ENCODE data around the gene ARHGEF28.

Gene ARHGEF28

DNA sequence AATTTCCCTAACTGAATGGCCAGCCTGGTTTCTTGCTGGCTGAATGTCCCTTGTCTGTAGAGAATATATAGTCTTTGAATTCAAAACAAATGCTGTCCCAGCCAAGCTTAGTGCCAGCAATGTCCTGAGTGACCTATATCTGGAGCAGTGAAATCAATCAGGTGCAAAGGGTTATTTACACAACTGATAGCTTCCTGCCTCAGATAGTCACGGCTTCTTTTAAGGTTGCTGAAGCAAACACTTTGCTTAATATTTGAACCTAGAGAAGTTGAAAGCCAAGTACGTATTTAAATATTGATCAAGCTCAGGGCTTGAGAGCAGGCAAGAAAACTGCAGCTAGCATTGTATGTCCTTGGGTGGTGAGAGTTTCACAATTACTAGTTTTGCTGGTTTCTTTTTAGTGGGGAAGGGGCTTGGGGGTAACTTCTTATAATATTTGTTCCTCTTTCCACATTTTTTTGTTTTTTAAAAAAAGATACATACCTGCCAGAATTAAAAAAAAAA is 2.0 kb upstream of the ARHGEF28 start:
- DNase-seq: no peak

DNA sequence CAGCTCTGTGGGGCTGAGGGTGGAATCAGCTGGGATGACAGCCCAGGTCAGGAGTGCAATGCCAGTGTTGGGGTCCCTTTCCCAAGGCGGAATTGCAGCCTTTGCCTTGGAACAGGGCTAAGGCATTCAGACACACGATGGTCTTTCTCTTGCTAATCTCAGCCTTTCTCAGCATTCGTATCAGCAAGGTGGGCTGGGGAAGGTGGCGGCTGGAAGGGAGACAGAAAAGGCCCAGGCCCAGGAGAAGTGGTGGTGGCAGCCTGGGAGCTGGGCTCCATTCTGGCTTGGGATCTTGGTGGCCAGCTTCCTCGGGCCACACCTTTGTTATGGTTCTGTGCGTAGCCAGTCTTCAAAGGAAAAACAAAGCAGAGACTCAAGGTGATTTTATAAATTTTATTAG is 1.1 kb upstream of the ARHGEF28 start:
- no peak for DNase-seq

DNA sequence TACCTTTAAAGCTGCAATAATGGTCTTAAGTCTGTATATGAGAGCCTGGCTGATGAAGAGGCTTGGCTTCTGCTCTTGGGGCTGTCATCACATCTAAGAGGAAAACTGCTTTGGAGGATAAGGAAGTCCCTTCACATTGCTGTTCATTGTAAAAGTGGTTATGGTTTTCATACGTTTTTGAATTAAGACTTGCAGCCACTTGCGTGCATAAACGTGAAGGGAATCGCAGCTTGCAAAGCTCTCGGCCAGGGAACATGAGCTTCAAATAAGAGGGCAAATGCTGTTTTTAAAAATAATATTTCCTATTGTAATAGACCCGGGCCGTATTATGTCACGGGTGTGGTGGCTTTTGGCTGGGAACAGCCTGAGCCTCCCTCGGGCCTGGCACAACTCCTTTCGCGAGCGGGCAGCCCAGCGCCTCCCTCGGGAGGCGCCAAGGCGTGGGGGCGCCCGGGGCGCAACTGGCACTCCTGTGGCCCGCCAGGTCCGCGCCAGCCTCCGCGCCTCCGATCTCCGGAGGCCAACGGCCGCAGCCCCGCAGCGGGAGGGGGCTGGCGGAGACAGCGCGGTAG is 538 bp upstream of the ARHGEF28 start:
- DNase-seq: no peak

DNA sequence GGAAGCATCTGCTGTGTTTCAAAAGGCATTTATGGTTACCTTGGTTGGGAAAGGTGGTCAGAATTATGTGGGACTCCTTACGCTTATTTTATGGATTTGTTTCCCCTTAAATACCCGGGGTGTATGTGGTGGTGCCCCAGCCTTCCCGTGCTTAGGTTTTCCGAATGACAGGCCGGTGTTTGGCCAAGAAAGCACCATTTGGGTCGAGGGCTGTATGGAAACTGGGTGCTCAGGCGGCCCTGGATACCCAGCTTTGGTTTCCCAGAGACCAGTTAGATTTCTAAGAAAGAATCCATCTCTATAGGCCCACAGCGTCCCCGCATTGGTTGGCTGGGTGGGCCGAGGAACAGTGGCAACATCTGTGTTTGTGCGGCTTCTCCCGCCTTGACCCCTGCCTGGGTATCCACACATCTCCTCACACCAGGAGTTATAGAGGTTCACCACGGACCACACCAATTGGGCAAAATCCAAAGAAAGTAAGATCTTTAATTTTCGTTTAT is 868 bp downstream of the ARHGEF28 start:
- no peak for DNase-seq

DNA sequence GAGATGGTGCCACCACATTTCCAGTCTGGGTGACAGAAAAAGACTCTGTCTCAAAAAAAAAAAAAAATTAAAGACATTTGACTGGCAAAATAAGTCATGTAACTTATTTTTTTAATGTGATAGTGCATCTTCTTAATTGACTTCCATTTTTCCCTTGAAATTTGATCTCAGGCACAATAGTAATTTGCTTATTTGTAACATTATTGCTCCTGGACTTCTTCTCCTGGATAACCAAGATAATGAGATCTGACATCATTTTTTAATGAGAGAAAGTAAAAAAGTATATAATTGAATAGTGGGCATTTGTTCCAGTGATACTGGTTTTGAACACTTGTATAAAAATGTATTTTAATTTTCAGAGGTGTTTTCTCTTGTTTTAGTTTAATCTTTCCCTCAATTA is 3.5 kb downstream of the ARHGEF28 start:
- no peak for DNase-seq

DNA sequence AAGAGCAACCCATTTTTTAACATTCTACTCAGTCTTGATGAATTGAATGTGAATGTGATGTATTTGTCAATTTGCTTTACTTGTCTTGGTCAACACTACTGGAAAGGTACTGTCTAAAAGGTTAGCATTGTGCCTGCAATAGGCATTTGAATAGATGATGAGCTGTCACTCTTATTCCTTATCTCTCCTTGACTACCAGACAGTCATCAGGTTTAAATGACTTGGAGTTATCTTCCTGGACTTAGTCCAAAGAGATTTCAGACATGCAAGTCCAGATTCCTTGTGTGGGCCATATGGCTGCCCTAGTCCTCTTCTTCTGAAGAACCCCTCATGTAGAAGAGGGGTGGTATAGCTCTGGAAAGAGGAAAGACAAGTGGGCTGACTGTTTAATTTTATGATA is 4.8 kb downstream of the ARHGEF28 start:
- DNase-seq: no peak

DNA sequence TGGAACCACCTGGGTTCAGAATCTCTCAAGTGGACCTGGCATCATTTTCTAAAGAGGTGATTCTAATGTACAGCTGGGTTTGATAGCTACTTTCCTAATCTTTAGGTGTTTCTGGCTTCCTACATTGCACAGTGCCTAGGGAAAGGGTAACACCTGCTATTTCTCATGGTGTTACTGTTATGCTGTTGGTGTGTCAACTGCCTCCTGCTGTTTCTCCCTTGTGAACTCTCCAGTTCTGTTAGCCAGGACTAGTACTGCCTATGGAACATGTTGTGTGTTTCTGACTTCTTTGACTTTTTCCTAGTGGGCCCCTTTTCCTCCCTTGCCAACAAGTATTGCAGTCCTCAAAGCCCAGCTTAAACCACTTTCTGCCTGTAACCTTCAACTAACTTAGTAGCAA is 5.5 kb downstream of the ARHGEF28 start:
- DNase-seq: no peak

DNA sequence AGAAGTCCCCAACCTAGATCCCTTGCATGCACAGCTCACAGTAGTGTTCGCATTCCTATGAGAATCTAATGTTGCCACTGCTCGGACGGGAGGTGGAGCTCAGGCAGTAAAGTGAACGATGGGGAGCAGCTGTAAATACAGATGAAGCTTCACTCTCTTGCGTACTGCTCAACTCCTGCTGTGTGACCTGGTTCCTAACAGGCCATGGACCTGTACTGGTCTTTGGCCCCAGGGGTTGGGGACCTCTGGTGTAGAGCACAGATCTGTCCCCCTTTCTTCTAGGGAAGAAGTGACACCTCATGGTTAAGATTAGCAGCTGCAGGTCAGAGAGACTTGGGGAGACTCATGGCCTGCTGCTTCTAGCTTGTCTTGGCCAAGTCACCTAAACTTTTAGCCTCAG is 7.1 kb downstream of the ARHGEF28 start:
- no peak for DNase-seq

DNA sequence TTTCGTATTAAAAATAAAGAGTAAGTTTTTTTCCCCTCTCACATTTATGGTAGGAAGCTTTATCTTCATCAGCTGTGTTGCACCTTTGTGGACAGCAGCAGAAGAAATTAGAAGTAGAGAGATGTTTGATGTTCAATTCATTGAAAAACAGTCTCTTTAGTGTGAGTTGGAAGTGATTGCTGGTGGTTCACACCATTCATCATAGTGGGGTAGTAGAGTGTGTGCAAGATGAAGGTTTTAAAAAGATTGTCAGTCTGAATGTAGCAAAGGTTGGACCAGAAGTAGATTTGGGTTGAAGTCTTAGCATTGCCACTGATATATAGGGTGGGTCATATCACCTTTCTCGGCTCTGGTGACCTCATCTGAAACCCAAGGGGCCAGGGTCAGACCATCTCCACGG is 10.4 kb downstream of the ARHGEF28 start:
- DNase-seq: no peak

DNA sequence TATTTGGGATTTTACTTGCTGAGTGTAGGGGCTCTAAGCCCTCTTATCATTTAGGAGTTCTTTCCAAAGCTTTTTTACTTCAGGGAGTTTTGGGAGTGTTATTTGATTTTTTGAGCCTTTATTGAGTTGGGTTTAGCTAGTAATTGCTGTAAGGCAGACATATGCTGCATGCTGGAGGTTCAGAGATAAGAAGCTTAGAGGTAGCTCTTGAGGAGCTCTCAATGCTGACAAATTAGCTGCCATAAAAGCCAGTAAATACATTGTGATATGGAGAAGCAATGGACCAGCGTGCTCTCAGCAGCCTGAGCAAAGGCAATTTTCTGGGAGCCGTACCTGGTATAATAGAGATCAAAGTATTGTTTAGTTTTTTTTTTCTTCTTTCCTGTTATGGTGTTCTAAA is 11.6 kb downstream of the ARHGEF28 start:
- DNase-seq: no peak

DNA sequence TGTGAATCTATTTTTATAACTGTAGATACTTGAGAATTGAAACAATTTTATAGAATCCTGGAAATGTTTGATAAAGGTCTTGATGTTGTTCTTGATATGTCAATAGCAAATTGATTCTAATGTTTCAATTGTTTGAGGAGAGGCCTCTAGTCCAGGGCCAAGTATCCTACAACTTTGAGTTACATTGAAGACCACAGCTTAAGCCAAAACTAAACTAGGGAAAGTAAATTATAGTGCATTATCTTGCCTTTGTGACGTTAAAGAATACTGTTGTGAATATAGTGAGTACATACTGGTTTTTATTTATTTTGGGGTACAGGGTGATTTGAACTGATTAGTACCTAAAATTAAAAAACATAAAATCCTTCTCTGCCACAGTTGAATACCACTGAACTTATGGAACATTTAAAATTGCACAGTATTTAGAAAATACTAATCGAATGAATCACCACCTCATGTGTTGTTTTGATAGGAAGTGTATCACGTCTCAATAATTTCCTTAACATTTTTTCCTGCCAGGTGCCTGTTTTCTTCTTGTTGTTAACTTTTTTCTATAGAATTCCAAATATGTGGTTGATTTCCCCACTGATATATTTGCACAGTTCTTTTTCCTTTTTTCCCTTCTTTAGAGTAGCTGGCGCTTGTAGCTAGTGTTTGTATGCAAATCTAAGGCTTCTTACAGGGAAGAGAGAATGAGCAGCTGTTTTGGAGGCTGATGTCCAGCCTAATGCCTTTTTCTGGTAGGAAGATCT is 12.5 kb downstream of the ARHGEF28 start:
- no peak for DNase-seq

DNA sequence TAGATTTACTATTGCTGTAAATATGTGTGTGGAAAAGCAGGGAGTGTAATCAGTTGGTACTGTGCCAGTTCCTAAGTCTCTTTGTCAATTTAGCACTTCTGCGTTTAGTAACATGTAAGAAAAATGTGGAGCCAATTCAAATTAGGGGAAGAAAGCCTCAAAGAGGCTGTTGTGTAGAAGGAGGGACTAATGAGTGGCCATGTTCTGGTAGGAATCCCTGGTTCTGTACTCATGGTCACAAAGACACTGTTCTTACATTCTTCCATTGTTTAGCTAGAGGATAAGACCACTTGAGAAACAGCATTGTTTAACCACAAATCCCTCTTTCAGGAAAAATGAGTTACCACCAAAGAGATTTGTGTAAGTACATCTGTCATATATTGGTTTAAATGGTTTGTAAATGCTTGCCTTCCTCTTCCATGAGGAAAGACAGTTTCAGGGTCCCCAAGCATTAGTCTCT is 14.9 kb downstream of the ARHGEF28 start:
- DNase-seq: no peak

DNA sequence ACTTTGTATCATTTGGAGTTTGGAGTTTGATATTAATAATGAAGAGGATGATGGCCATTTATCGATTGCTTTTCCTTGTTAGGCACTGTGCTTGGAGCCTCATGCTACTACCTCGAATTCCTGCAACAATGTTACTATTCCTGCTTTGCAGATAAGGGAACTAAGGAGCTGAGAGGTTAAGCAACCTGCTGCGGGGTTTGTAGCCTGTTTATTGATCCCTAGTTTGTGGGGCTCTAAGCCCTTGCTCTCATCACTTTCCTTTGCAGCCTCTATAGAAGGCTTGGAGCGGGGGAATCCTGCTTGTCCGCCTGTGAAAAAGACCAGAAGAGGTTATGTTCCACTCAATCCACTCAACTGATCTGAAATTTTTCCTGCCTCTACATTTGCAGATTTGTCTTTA is 15.8 kb downstream of the ARHGEF28 start:
- no peak for DNase-seq

DNA sequence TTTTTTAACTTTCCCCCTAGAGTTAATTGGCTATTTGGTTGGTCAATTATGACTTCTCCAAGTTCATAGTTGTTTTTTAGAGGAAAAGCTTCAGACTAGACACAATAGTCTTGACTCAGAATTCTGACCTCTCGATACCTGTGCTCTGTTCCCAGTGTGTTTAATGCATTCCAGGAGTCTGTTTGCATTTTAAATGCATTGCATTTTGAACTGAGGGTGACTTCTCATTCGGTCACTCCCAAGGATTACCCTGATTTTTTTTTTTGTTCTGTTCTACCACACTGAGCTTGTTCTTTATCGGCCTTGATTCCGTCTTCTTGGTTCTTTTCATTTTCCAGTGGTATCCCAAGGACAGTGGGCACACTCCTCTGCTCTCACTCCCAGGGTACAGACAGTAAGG is 16.3 kb downstream of the ARHGEF28 start:
- no peak for DNase-seq

DNA sequence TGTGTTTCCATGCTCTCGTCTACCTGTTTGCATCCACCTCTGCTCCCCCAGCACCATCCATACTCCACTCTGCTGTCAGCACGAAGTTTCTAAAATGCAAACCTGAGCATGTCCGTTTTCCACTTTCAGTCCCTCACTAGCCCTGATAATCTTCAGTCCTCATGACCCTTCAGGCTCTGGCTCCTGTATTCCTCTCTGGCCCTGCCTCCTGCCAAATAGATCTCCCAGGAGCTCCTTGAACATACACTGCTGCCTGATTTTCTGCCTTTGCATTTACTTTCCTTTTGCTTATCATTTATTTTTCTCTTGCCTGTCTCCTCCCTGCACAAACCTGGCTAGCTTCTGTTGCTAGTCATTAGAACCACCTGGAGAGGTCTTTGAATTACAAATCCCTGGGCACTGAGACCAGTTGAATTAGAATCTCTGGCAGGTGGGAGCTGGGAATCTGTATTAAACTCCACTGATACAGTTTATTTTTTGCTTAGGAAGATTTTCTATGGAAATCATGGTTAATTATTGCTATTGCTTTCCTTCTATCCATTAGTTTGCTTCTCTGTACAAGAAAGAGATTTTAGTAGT is 18.5 kb downstream of the ARHGEF28 start:
- DNase-seq: no peak

DNA sequence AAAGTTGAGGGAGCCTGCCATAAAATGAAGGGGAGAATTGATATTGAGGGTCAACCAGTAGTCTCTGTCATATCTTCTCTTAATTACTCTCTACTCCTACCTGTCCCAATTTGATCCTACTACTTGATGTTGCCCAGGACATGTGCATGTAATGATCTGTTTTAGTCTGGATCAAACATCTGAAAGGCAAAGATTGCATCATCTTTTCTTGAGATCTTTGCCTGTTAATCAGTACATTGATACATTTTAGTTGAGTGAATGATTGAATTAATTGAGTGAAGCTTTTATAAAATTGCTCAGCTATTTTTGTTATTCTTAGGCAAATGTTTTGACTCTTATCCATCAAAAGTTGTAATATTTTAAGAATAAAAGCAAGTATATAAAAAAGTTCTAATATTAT is 21.7 kb downstream of the ARHGEF28 start:
- DNase-seq: no peak

DNA sequence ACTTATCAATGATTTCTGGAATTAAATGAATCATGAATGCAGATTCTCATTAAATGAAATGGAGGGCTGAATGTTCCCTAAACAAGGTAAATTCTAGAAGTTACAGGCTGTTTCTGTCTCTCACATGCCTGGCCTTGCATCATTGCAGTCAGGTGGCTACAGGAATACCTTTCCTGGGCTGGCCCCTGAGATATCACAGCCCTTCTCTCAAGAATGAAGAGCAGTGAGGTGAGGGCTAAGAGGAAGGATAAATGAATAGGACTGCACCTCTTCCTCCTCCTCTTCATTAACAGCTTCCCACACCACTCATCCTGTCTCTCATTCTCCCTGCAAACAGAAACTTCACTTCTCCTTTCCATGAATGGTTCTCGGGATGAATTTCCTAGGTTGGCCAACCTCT is 22.5 kb downstream of the ARHGEF28 start:
- no peak for DNase-seq

DNA sequence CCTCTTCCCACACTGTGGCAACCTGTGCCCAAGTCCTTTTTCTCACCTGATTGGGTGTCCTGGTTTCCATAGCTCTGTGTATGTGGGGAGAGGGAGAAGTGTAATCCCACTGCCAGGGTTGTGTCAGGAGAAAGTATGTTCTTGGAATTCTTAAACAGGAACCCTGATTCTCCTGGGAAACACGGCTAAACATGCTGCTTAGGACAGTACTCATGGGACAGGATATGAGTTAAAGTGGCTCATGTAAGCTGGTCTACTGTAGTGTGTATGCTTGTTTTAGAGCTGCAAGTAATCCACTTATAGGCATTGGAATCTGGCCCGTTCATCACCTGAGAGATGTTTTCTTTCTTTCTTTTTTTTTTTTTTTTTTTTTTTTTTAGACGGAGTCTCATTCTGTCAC is 23.9 kb downstream of the ARHGEF28 start:
- DNase-seq: no peak

DNA sequence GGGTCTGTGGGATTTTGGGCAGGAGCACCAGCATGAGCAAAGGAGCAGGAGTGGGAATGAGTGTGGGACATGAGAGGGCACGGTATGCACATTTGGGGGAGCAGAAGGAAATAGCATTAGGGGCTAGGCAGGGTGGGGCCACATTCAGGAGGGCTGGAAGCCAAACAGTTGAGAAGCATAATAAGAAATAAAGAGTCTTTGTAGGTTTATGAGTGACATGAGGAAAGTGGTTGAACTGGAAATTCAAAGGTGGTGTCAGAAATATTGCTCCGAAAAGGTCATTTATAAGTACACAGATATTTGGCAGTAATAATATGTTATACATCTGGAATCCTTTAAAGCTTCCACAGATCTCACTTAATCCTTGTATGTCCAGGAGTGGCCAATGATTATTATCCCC is 26.4 kb downstream of the ARHGEF28 start:
- DNase-seq: no peak

DNA sequence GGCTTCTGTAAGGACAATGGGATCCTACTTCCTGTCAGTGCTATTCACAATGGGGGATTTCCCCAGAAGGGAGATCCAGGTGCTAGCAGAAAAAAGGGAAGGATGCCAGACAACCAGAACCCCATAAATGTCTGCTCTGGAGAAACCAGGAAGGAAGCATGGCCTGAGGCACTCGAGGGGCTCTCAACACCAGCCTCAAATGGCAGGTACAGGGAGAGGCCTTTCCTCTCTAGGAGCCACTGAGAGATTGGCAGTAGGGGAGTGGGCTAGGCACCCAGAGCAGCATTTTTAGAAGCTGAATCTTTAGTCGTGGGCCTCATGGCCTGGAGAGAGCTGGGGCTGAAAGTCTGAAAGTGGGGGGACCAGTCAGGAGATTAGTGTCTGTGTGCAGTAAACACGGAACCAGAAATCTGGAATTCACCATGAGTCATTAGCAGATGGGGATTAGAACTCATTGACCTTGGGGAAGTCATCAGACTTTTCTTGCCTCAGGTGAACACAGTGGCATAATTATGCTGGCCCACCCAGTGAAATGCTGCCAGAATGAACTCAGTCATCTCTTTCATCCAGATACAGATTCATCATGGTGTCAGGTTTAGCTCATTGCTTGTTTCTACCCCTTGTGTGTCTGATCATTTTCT is 28.3 kb downstream of the ARHGEF28 start:
- no peak for DNase-seq

DNA sequence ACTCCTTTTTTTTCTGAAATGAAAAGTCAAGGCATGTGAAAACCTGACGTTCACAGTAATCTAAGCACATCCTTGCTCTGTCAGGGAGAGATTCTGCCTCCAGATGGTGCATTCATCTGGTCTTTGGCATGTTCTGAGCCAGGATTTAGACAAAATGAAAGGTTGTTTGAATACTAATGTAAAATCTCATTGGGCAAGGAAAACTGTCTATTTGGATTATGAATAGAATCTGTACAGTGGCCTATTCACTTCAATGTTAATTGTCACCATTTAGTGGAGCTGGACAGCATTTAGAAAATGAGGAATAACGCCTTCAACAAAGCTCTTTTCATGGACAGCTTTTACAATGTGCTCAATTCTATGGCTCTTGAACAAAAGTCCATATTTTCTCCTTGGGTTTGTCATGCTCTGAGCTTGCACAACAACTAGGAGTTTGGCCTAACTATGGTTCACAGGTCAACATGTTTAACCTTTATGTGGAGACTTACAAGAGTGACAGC is 28.9 kb downstream of the ARHGEF28 start:
- no peak for DNase-seq

DNA sequence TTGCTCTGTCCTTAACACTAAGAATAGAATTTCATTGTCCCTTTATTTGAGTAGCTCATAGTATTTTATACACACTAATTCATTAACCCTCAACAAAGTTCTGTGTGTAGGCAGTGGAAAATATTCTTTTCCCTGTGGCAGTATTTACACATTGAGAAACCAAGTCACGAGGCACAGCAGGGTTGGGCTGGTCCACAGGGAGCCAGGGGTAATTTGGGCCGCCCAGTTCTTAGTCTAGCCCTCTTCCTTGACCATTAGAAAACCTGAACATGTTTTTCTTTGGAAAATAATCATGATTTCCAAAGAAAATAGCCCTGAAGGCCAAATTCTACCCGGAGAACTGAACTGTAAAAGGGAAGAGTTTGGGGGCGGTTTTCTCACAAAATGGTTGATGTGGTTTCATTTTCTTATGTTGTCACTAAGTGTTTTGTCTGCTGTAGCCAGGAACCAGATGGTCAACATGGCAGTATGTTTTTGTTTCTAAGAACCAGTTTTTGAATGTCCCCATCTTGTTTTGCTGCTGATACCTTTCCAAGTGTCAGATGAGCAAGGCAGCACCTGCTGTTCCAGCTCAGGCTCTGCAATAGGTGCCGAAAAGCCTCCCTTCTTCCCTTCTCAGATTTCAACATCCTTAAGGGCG is 29.6 kb downstream of the ARHGEF28 start:
- DNase-seq: no peak

DNA sequence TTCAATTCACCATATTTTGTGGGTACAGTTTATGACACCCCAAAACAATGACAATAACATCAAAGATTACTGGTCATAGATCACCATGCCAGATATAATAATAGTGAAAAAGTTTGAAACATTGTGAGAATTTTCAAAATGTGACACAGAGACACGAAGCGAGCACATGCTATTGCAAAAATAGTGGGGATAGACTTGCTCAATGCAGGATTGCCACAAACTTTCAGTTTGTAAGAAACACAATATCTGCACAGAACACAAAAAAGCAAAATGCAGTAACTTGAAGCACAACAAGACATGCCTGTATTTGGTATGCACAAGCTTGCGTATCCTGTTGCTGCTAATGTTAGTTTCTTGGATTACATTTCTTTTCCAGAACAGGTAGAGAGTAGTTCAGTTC is 35.8 kb downstream of the ARHGEF28 start:
- DNase-seq: no peak
